ENCODE results near the gene POLE3. TPM values are rescaled to one million over a fixed set of nuclear protein-coding genes. Genes with fewer than 3 reads are reported as not detected.
"Not testable (repeated sequence)": the region's sequence is repeated elsewhere in the genome, so short reads cannot be mapped to it uniquely, and the experiment has no call there.

Gene POLE3, protein sequence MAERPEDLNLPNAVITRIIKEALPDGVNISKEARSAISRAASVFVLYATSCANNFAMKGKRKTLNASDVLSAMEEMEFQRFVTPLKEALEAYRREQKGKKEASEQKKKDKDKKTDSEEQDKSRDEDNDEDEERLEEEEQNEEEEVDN
- 52.6 and 80.8 TPM in 2 replicates for total RNA-seq

DNA sequence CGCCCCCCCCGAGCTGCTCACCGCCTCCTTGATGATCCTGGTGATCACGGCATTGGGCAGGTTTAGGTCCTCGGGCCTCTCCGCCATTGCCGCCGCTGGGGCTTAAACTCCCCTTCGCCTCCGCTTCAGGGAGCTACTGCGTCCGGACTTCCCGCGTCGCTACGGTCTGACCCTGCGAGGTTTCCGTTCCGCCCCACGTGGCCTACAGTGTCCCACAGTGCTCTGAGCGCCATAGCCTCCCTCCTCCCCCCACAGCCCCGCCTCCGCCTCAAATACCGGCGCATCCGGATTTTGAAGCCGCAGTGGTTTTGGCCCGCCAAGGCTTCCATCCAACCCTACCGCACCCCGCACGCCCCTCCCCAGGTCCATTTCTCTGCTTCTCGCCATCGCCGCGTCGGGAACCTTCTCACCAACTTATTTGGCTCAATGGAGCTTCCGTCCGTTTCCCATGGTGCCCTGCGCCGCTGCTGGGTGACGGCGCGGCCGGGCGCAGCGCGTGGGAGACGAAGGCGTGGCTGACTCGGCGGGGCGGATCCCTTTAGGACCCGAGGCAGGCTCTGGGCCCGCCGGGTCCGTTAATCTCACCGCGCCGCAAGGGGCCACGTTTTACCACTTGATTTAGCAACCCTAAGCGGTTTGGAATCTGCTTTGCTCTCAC, at the start of gene POLE3, which contains the start of gene C9orf43:
POLE3 (minus strand) TSS at position 469 of the 658 bp plus-strand sequence; CDS start at position 87, 382 bp downstream.
C9orf43 (plus strand) TSS at position 541 of the 658 bp plus-strand sequence. CDS start 2,747 bp downstream, outside the sequence.
- peak; percentile 85 for DNase-seq (ENCODE audit: low read depth, low spot score)

DNA sequence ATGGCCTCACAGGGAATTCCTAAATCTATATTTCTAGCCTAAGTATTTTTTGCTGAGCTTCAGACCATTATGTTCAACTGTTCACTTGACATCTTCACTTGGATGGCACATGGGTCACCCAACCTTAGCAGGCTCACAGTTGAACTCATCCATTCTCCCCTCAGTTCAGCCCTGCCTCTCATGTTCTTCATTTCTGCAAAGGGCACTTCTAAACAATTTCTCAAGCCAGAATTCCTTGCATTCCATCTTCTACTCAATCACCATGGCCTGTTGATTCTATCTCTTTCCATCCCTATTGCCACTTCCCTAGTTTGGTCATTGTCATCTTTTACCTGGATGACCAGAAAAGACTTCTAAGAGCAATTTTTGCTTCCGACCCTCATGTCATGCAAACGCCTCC, 45.8 kb upstream of the POLE3 start:
- DNase-seq (ENCODE audit: low read depth, low spot score), result no peak

DNA sequence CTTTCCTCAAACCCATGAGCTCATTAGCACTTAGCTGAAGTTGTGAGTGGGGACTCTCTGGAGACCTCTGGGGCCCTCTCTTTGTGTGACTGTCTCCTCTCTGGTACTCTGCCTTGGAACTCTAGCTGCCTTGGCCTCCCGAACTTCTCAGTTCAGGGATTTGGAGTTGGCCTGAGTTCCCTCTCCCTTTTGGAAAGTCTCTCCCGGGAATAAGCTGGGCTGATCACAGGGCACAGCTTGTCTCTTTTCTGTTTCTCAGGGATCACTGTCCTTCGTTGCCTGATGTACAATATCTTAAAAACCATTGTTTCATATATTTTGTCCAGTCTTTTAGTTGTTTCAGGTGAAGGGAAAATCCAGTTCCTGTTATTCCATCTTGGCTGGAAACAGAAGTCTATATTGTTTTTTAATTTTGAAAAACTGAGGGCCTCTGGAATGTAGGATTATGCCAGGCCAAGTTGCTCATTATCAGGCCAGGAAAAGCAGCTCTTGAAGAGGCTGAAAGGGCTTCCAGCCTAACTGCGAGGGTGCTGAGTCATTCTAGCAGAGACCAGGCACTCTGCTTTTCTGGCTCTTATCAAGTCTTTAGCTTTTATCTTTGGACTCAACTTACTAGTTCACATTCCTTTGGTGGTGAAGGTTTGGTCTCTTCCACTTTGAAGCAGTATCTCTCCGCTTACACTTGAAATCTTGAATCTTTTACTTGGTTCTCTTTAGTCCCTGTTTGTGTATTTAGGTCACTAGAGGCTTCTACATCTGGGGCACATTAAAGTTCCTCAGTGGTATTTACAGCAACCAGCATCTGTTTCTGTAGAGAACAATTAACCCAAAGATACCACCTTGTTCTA, 44.7 kb upstream of the POLE3 start:
- peak; percentile 93 for DNase-seq (ENCODE audit: low read depth, low spot score)

DNA sequence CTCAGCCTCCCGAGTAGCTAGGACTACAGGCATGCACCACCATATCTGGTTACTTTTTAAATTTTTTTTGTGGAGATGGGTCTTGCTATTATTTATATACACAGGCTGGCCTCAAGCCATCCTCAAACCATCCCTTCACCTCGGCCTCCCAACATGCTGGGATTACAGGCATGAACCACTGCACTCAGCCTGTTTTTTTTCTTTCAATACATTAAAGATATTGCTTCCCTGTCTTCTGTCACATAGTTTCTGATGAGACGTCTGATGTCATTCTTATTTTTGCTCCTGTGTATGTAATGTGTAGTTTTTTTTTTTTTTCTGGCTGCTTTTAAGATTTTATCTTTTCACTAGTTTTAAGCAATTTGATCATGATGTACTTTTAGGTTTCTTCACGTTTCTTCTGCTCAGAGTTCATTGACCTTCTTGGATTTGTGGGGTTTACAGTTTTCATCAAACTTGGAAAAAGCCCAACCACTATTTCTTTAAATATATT, 41.7 kb upstream of the POLE3 start:
- DNase-seq (ENCODE audit: low read depth, low spot score), result no peak

DNA sequence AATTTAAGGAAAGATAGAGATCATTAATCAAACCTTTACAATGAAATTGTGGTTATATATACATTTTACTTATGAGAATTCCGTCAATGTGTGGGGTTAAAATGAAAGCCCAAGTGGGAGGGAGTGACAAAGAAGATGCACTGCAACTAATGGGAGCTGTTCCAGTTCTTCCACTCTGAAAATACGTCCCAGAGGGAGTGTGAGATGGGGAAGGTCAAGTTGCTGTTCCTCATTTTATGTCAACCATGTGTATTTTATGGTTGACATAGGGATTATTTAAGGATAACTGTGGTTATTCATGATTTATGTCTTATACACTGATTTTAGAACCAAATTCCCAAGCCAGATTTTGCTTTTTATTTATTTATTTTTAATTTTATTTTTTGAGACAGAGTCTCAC, 38.9 kb upstream of the POLE3 start:
- no peak for DNase-seq (ENCODE audit: low read depth, low spot score)

DNA sequence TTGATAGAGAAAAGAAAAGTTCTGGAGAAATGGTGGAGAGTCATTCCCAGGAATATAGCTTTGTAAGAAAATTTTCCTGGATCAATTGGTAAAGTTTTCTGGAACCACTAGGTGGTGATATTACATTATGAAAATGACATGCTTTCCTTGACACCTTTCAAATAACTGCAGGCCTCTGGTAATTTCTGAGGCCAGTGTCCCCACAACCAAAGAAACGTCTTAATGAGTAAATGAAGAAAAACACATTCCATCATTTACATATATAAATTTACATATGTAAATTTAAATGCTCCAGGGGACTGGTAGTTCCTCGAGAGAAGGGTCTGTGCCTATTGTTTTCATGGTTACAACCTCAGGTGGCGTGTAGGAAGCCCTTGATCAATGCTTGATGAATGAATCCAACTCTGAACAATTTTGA, 35.9 kb upstream of the POLE3 start:
- peak; percentile 30 for DNase-seq (ENCODE audit: low read depth, low spot score)

DNA sequence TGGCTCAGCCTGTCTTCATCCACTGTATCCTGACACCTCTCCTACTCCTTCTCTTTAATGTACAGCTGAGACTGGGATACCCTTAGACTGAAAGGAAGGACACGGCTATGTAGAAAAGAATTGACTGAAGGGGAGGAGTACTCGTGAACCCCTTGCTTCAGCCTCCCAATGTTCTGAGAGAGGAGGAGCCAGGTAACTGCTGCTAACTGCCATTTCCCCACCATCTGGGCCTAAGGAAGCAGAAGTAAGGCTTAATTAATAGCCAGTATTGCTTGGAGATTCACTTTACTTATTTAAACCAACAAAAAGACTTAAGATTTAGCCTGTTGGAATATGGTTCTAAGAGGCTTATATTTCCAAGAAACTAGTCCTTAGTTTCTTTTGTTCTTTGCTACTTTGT, 34.3 kb upstream of the POLE3 start:
- no peak for DNase-seq (ENCODE audit: low read depth, low spot score)

DNA sequence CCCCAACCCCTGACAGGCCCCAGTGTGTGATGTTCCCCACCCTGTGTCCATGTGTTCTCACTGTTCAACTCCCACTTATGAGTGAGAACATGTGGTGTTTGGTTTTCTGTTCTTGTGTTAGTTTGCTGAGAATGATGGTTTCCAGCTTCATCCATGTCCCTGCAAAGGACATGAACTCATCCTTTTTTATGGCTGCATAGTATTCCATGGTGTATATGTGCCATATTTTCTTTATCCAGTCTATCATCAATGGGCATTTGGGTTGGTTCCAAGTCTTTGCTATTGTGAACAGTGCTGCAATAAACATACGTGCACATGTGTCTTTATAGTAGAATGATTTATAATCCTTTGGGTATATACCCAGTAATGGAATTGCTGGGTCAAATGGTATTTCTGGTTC, 27.2 kb upstream of the POLE3 start:
- DNase-seq (ENCODE audit: low read depth, low spot score), result not testable (repeated sequence)

DNA sequence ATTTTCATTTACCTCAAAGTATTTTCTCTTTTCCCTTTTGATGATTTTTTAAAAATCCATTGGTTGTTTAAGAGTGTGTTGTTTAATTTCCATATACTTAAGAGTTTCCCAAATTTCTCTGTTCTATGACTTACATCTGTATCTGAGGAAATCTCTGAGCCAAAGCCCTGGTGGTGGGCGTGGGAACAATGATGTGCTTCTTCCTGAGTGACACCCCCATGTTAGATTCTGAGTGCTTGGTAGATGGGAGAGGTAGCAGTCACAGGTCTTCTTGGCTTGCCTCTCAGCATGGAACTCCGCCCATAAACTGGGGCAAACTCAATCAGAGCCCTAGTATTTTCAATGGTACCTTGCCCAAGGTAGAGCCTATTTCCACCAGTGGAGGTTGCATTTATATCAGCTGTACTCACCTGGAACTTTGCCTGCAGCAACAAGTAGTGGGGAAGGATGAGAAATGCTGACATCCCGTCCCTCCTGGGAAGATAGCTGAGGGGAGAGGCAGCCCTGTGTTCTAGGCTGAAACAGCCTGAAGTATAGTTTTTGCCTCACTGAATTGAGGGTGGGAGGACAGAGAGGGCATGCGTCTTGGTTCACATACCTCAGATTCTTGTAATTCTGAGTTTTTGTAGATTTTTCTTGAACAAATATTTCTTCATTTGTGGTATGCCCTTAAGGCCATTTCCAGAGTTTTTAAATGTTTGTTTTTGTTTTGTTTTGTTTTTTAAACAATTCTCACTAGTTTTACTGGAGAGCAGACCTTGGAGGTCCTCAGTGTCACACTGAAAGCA, 26.4 kb upstream of the POLE3 start:
- no peak for DNase-seq (ENCODE audit: low read depth, low spot score)

DNA sequence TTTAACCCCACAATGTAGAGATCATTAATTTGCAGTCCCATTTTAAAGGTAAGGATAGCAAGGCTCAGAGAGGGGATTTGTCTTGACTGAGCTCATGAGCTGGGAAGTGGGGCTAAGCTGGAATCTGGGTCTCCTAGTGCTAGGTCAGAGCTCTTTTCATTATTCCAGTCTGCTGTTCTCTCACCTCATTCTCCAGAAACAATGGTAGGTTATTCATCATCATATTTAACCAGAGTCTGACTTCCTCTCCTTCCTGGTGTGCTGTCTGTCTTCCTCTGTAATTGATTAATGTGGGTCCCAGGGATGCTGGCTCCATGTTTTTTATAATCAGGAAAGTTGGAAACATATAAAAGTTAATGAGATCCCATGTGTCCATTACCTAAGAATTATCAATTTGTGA, 20.7 kb upstream of the POLE3 start:
- peak; percentile 70 for DNase-seq (ENCODE audit: low read depth, low spot score)

DNA sequence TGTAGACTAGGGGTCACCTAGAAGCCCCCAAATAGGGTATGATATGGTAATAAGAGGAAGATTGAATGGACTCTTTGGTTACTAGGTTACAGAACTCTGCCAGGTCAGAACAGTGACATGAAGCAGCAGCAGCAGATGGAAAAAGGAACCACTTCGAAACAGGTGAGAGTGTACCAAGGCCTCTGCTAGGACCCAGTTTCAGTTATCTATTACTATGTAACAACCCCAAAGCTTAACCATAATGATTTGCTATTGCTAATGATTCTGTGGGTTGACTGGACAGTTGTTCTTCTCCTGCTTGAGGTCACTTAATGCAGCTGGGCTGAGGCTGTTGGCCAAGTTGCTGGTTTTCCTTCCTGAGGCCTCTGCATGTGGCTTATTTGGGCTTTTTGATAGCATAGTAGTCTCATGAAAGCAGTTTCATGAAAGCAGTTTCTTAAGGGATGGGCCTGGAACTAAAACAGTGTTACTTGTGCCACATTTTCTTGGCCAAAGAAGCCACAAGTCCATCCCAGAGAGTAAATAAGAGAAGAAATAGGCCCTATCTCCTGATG, 17.7 kb upstream of the POLE3 start:
- no peak for DNase-seq (ENCODE audit: low read depth, low spot score)

DNA sequence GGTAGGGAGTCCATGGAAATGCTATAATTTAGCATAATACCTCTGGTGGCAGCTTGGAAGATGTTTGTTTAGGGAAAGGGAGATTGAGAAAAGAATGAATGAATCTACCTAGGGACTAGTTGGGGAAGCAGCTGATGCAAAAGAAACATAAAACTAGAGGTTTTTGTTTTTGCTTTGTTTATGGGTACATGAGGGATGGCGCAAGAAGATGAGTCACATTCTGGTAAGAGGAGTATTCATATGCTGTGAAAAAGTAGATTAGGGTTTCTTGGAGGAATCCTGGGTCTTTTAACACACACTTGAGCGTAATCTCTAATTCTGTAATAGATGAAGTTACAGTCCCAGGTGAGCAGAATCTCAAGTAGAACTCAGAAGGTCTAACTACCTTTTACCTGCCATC, 17.2 kb upstream of the POLE3 start:
- DNase-seq (ENCODE audit: low read depth, low spot score), result no peak

DNA sequence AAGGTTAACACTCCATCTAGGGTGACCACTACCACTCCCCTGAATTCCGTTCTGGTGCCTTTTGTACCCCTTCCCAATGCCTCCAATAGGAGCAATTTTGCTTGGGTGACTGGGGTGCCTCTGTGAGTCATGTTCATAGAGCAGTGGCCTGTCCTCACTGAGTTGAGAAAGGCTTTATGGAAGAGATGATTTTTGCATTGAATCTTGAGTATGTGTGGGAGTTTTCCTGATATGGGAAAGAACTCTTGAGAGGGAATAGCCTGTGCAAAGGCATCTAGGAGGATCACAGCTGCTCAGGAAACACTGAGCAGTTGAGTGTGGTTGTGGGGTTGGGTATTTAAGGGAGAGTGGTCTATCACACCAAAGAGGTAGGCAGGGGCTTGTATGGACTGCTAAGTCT, 16.2 kb upstream of the POLE3 start:
- DNase-seq (ENCODE audit: low read depth, low spot score), result no peak

DNA sequence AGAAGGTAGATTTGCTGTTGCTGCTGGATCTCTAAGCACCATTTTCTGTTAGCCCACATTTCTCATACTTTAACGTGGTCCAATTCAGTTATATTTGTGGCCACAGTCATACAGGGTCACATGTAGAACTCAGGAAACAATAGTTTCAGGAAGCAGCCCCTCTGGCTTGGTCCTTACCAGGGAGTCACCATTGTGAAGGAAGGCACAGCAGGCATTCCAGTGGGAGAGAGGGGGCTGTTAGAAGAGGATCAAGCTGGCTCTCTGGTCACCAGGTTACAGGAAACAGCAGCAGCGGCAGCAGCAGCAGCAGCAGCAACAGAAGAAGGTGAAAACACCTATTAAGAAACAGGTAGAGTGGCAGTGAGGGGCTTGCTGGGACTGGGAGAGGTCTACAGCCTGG, 14.6 kb upstream of the POLE3 start:
- DNase-seq (ENCODE audit: low read depth, low spot score), result no peak

DNA sequence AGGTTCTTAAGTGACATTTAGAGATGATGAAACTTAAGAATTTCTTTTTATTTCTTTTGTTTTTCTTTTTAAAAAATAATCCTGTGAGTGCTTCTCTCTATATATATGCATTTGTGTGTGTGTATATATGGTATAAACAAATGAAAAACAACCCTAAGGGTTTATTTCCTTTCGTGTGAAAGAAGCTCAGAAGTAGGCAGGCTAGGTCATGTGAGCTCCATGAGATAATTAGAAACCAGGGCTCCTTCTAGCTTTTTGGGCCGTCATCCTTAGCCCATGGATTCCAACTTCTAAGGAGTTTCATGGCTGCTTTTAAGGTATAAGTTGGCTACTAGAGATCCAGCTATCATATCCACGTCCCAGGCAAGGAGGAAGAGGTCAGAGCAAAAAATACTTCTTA, 11.3 kb upstream of the POLE3 start:
- DNase-seq (ENCODE audit: low read depth, low spot score), result no peak

DNA sequence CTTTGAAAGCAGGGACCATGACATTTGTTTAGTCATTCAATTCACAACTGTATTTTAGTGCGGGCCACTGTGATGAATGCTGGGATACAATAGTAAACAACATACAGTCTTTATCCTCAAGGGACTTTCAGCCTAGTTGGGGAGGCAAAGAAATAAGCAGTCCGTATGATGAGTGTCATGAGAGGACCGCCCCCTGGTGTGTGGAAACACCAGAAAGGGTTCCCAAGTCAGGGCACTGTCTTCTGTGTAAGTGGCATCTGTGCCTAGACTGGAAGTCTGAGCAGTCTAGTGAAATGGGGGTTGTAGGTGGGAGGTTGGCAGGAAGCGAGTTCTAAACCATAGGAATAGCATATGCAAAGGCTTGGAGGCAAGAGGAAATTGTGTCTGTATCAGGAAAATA, 6.9 kb upstream of the POLE3 start:
- no peak for DNase-seq (ENCODE audit: low read depth, low spot score)

DNA sequence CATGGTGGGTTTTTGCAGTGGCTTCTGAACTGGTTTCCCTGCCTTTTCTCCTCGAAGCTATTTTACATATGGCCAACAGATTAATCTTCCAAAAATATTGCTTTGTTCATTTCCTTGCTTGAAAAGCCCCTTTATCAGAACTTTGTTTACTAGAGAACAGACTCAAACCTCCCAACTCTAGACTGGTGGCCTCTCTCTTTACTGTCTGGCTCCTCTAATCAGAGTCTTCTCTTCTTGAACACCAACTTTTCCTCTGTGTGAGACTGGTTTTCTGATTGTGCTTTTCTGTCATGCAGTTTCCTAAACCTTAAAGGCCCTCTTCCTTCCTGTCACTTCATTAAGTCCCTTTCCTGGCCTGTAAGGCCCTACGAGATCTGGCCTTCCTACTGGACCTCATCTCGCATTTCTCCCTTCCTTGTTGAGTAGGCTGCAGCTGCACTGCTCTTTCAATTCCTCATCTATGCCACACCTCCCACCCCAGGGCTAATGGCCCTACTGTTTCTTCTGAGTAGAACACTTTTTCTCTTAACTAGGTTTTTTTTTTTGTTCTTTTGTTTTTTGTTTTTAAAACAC, 5.8 kb upstream of the POLE3 start:
- no peak for DNase-seq (ENCODE audit: low read depth, low spot score)

DNA sequence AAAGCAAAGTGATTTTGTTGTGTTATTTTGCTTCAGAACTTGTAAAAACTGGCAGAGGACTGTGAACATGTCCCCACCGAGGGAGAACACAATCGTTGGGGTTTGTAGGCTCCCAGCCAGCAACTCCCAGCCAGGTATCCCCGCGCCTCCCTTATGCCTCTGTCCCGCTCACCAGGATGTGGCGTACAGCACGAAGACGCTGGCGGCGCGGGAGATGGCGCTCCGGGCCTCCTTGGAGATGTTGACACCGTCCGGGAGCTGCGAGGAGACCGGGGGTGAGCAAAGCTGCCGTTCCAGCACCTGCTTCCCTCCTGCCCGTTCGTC, 630 bp downstream of the POLE3 start:
- no peak for DNase-seq (ENCODE audit: low read depth, low spot score)

DNA sequence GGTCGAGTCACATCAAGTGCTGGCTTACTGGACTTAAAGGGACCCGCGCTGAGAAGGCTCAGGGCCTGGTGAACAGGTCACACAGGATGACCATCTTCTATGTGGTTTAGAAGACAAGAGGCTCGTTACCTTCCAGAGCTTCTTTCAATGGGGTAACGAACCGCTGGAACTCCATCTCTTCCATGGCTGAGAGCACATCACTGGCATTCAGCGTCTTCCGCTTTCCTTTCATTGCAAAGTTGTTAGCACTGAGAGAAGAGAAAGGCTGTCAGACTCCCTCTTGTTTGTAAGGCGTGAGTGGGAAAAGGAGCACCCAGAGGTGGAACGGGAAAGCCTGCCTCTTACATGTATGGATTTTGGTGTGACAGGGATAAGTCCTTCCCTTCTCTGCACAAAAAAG, 994 bp downstream of the POLE3 start:
- DNase-seq (ENCODE audit: low read depth, low spot score), result no peak

DNA sequence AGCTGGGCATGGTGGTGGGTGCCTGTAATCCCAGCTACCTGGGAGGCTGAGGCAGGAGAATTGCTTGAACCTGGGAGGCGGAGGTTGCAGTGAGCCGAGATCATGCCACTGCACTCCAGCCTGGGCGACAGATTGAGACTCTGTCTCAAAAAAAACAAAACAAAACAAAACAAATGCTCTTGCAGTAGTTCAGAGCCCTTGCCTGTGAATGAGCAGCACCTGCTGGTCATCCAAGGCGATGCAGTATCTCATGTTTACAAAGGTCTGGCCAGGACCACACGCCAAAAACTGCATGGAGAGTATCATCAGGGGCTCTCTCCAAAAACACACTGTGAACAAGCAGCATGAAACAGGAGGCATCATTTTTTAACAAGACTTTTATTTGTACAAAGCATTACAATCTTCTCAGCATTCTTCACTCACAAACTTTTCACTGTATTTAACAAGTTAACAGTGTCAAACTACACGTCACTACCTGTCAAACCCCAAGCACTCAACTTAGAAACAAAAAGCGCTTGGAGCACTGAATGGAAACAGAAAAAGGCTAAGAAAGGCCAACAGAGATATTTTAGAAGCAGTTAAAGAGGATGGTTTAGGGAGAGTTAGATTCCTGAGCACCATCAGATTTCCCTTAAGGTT, 3.5 kb downstream of the POLE3 start:
- DNase-seq (ENCODE audit: low read depth, low spot score), result peak; percentile 44

Measured in pulmonary artery endothelial cell (primary cell).